ENCODE results near the gene CACNA1H.

Gene CACNA1H

DNA sequence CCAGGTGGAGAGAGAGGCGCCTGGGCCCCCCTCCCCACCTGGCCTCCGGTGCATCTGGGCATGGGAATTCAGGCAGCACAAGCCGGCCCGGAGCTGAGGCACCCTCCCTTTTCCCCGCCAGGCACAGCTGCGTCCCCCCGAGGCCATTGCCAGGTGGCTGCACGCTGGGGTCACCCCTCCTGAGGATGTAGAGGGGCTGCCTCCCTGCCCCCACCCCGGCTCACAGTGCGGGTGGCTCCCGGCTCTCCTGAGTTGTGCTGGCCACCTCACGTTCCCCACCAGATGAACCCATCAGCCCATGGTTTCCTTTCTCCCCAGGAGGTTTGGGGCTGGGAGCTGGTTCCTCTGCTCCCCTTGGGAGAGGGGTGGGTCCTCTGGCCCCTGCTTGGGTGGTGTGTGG lies 12.6 kb downstream of the CACNA1H start:
- DNase-seq (ENCODE audit: low read depth) = no peak
- no peak for TF ChIP-seq CTCF (IDR thresholded peaks at IDR 0.05; ENCODE audit: low read depth, low read length, missing control alignments)
- H3K4me3 ChIP-seq (ENCODE audit: low read depth, low read length) = no peak overlapping the region

DNA sequence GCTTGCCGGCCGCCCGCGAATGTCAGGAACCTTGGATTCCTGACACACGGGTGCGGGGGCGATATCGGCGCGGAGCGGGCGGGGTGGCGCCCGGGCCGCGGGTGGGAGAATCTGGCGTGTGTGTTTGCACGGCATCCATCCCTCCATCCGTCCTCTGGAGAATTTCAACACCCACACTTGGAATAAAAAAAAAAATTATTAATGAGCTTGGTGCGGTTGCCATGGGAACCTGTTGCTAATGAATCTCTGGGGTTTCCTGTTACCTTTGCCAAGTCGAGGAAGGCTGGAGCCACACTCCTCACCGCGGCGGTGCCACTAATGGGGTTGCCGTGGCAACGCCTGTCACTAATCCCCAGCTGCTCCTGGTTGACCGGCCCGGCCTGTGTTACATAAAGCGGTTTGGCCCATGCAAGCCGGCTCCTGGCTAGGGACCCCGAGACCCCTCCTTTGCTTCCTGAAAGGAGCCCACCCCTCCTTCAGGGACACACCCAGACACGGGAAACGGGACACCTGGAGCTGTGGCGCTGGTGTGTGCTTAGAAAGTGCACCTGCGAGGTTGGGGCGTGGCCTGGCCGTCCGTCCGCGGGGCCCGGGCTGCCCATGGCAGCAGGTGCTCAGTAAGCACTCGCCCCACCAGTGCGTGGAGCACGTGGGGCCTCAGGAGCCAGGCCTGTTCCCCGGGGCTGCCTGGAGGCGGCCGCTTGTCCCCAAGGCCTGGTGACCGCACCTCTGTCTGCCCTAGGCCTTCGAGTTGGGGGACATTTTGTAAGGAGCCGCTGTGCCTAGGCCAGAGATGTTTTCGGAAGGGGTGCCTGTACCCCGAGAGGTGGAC lies 14.6 kb downstream of the CACNA1H start:
- TF ChIP-seq CTCF (IDR thresholded peaks at IDR 0.05; ENCODE audit: low read depth, low read length, missing control alignments) = no peak
- DNase-seq (ENCODE audit: low read depth) = no peak
- no peak overlapping the region for H3K4me3 ChIP-seq (ENCODE audit: low read depth, low read length)

DNA sequence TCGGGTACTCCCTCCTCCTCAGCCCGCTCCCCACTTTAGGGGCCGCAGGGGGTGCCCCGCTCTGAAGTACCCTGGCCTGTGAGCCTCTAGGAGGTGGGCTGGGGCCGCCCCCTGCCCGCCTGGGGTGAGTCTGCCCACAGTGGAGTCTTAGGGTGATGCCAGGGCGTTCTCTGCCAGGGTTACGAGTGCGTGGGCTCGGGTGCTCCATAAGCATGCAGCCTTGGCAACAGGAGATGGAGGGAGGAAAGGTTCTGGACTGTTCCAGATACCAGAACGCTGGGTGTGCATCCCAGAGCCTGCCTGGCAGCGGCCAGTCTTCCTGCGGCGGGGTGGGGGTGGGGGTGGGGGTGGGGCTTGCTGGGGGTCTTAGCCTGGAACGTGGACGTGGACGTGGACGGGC lies 15.9 kb downstream of the CACNA1H start:
- H3K4me3 ChIP-seq (ENCODE audit: low read depth, low read length) = no peak overlapping the region
- no peak for DNase-seq (ENCODE audit: low read depth)
- TF ChIP-seq CTCF (IDR thresholded peaks at IDR 0.05; ENCODE audit: low read depth, low read length, missing control alignments) = no peak

GRCh38 chr16:1169285-1170075 lies 16.6 kb downstream of the CACNA1H start:
- no peak for DNase-seq (ENCODE audit: low read depth)
- no peak for TF ChIP-seq CTCF (IDR thresholded peaks at IDR 0.05; ENCODE audit: low read depth, low read length, missing control alignments)
- H3K4me3 ChIP-seq (ENCODE audit: low read depth, low read length) = no peak overlapping the region

GRCh38 chr16:1170076-1170418 lies 17.1 kb downstream of the CACNA1H start:
- DNase-seq (ENCODE audit: low read depth) = no peak
- no peak overlapping the region for H3K4me3 ChIP-seq (ENCODE audit: low read depth, low read length)

GRCh38 chr16:1171001-1171400 lies 18.1 kb downstream of the CACNA1H start:
- no peak for TF ChIP-seq CTCF (IDR thresholded peaks at IDR 0.05; ENCODE audit: low read depth, low read length, missing control alignments)
- no peak for DNase-seq (ENCODE audit: low read depth)
- H3K4me3 ChIP-seq (ENCODE audit: low read depth, low read length) = no peak overlapping the region

More at GRCh38 chr16:1170076-1170418, 17.1 kb downstream of the CACNA1H start:
- TF ChIP-seq CTCF (IDR thresholded peaks at IDR 0.05; ENCODE audit: low read depth, low read length, missing control alignments) = no peak

Measured in GM12864 (cell line).